Esophagus squamous epithelium (tissue), 4 donors: Measurements from ENCODE around the gene GTPBP3.

Experiments
- POLR2A ChIP-seq, 4 donors: fragments of 450-650 bp; IDR thresholded peaks; one replicate each; pipeline ENCODE4 v1.6.1; 2017; ENCODE audit warnings: antibody characterized with exemption in 4 of 4, mild to moderate bottlenecking in 4 of 4, moderate library complexity in 3 of 4
- TF ChIP-seq, protein P1 (sequence below), 6 experiments: fragments of 450-650 bp in 4 of 6; fragments of 200-600 bp in 2 of 6; sonication (generic) in 2 of 6; IDR thresholded peaks; one replicate each; pipeline ENCODE4 v1.5.1; 2016 to 2019; ENCODE audit warnings: antibody characterized with exemption in 6 of 6, mild to moderate bottlenecking in 4 of 6, moderate library complexity in 4 of 6

DNA sequence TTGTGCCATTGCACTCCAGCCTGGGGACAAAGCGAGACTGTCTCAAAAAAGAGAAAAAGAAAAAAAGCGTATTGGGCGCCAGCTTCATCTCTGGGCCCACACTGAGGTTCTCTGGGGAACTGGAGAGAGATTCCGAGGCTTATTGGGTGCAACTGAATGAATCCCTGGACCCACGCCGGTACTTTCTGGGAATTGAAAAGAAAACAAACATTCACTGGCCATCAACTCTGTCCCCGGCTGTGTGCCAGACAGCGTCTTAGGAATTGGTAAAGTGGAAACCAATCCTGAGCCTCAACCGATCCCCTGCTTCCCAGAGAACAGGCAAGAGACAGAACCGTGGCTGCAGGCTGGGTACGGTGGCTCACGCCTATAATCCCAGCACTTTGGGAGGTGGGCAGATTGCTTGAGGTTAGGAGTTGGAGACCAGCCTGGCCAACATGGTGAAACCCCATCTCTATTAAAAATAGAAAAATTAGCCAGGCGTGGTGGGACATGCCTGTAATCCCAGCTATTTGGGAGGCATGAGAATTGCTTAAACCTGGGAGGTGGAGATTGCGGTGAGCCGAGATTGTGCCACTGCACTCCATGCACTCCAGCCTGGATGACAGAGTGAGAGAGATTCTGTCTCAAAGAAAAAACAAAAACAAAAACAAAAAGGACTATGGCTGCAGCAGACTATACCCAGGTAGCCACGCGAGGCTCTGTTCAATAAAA is 11.3 kb upstream of the GTPBP3 start:
- TF ChIP-seq, protein P1, sequence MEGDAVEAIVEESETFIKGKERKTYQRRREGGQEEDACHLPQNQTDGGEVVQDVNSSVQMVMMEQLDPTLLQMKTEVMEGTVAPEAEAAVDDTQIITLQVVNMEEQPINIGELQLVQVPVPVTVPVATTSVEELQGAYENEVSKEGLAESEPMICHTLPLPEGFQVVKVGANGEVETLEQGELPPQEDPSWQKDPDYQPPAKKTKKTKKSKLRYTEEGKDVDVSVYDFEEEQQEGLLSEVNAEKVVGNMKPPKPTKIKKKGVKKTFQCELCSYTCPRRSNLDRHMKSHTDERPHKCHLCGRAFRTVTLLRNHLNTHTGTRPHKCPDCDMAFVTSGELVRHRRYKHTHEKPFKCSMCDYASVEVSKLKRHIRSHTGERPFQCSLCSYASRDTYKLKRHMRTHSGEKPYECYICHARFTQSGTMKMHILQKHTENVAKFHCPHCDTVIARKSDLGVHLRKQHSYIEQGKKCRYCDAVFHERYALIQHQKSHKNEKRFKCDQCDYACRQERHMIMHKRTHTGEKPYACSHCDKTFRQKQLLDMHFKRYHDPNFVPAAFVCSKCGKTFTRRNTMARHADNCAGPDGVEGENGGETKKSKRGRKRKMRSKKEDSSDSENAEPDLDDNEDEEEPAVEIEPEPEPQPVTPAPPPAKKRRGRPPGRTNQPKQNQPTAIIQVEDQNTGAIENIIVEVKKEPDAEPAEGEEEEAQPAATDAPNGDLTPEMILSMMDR (IDR thresholded peaks at IDR 0.05), result no peak
- no peak for TF ChIP-seq POLR2A (IDR thresholded peaks at IDR 0.05)
